Suprapubic skin (tissue), 4 donors: ENCODE measurements around the gene HES5.

ENCODE experiments used
- EP300 ChIP-seq: sonication (generic); formaldehyde crosslinking; IDR thresholded peaks from one replicate; pipeline ENCODE4 v1.6.1; 2017; ENCODE audit warnings: antibody characterized with exemption
- POLR2A ChIP-seq, 2 donors: fragments of 450-650 bp; IDR thresholded peaks; one replicate each; pipeline ENCODE4 v1.6.1; 2017; ENCODE audit warnings: antibody characterized with exemption in 2 of 2, mild to moderate bottlenecking in 2 of 2, moderate library complexity in 2 of 2
- POLR2AphosphoS5 ChIP-seq, 3 donors: sonication (generic); formaldehyde crosslinking; IDR thresholded peaks; one replicate each; pipeline ENCODE4 v1.6.1; 2017; ENCODE audit warnings: antibody characterized with exemption in 3 of 3
- TF ChIP-seq, protein P1 (sequence below), 2 donors: fragments of 200-600 bp in 1 of 2; fragments of 450-650 bp in 1 of 2; sonication (generic) in 1 of 2; IDR thresholded peaks; one replicate each; pipeline ENCODE4 v1.5.1; 2016 to 2019; ENCODE audit warnings: antibody characterized with exemption in 2 of 2, mild to moderate bottlenecking in 1 of 2, moderate library complexity in 1 of 2

DNA sequence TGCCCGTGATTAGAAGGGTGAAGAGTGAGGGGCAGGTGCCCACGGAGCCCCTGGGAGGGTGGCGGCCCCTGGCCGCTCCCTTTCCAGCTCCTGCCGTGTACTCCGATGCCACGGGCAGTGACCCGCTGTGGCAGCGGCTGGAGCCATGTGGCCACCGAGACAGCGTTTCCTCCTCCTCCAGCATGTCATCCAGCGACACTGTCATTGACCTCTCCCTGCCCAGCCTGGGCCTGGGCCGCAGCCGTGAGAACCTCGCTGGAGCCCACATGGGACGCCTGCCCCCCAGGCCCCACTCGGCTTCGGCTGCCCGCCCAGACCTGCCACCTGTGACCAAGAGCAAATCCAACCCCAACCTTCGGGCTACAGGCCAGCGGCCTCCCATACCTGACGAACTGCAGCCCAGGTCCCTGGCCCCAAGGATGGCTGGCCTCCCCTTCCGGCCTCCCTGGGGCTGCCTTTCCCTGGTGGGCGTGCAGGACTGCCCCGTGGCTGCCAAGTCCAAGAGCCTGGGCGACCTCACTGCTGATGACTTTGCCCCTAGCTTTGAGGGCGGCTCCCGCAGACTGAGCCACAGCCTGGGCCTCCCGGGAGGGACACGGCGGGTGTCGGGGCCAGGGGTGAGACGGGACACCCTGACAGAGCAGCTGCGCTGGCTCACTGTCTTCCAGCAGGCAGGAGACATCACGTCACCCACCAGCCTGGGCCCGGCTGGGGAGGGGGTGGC lies 25.7 kb downstream of the HES5 start:
- TF ChIP-seq POLR2AphosphoS5 (IDR thresholded peaks at IDR 0.05) (no peak), POLR2A (IDR thresholded peaks at IDR 0.05) (no peak), EP300 (no peak)
- TF ChIP-seq, protein P1, sequence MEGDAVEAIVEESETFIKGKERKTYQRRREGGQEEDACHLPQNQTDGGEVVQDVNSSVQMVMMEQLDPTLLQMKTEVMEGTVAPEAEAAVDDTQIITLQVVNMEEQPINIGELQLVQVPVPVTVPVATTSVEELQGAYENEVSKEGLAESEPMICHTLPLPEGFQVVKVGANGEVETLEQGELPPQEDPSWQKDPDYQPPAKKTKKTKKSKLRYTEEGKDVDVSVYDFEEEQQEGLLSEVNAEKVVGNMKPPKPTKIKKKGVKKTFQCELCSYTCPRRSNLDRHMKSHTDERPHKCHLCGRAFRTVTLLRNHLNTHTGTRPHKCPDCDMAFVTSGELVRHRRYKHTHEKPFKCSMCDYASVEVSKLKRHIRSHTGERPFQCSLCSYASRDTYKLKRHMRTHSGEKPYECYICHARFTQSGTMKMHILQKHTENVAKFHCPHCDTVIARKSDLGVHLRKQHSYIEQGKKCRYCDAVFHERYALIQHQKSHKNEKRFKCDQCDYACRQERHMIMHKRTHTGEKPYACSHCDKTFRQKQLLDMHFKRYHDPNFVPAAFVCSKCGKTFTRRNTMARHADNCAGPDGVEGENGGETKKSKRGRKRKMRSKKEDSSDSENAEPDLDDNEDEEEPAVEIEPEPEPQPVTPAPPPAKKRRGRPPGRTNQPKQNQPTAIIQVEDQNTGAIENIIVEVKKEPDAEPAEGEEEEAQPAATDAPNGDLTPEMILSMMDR (IDR thresholded peaks at IDR 0.05): no peak
